GM21526 (cell line): ENCODE data around the gene RPL11.
"Not testable (repeated sequence)": the region's sequence is repeated elsewhere in the genome, so short reads cannot be mapped to it uniquely, and the experiment has no call there.

Experiments used
- ATAC-seq: cut with Tn5 transposase; IDR thresholded peaks from one replicate; pipeline ENCODE4 v1.9.1; 2021; ENCODE audit warnings: moderate library complexity; ENCODE audit not compliant: unreplicated experiment, low FRiP score

RPL11 gene

DNA sequence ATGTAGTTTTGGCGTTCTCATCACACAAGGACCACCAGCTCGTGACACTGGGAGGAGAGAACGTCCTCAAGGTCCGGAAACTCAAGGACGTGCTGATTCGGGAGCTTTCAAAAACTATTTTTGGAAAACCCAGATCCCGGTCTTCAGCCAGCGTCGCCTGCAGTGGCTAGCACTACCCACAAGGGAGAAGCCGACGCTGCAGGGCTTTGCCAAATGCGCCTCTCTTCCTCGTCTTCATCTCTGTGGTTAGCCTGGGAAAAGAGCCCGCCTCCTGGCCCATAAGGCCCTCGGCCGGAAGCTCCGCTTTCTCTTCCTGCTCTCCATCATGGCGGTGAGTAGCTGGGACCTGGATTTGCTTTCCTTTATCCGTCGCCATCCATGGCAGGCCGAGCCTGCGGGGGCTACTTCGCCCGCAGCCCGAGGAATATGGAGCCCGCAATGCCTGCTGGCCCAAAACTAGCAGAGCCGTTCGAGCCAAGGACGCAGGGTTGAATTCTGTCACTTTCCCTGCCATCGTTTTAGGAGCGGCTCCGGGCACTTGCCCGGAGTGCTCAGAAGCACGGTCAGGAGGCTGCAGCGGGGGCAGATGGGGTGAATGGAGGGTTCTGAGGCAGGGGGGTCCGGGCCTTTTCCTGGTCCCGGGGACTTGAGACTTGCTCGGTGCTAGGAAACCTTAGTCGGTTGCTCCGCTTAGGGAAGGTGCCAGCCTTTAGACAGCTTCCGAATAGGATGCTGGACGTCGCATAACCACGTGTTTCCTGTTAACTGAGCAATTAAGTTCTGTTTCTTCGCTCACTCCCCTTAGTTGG, at the start of gene RPL11:
Gene RPL11 (plus strand): TSS at position 308 of the 809 bp plus-strand sequence. CDS start 18 bp downstream, at position 326.
- ATAC-seq = peak; percentile 84

DNA sequence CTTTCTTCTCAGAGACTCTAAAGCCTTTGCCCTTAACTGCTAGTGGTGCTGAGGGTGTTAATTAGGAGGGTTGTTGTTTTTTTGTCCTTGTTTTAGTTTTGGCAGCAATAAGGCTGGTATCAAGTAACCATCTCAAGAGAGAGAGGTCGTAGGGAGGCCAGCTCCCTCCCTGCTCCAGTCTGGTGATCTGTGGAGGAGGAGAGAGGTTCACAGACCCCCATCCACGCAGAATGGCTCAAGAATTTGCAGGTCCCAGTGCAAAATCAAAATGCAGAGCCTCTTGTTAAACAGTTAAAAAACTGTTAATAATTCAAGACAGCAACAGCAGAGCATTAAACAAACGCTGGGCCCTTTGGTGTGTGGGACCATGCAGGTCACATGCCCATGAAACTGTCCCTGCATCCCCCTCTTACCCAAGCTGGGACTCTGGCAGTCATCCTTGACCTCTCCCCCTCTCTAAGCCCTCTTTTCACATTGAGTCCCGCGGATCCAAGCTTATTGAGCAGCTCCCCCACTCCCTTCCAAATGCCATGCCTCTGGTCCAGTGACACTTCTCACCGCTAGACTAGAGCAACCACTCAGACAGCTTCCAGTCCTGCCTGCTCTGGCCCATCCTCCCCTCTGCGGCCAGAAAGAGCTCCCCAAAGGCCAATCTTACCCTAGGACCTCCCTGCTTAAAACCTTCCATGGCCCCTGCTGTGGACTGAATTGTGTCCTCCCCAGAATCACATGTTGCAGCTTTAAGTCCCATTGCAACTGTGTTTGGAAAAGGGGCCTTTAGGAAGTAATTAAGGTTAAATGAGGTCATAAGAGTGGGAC, 47.7 kb upstream of the RPL11 start:
- ATAC-seq = no peak

DNA sequence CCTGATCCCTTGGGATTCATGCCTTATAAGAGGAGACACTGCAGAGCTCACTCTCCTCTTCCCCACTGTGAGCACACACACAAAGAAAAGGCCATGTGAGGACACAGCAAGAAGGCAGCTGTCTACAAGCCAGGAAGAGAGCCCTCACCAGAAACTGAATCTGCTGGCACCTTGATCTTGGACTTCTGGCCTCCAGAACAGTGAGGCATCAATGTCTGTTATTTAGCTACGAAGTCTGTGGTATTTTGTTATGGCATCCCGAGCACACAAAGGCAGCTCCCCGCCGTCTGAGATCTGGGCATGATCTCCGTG, 47.1 kb upstream of the RPL11 start:
- no peak for ATAC-seq

DNA sequence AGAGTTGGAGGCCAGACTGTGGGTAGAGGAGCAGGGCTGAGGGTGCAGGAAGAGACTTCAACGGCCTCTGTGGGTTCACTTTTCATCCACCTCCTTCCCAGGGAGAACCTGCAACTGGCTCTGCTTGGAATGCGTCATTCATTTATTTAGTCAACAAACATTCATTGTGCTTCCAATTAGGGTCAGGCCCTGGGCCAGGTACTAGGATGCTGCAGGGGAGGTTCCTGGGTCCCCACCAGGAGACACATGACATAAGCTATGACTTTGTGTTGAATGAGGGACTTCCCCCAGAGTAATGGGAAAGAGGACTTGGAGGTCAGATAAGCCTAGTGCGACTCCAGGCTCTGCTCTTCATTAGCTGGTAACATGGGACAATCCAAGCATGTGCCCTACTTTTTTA, 46.3 kb upstream of the RPL11 start:
- no peak for ATAC-seq

DNA sequence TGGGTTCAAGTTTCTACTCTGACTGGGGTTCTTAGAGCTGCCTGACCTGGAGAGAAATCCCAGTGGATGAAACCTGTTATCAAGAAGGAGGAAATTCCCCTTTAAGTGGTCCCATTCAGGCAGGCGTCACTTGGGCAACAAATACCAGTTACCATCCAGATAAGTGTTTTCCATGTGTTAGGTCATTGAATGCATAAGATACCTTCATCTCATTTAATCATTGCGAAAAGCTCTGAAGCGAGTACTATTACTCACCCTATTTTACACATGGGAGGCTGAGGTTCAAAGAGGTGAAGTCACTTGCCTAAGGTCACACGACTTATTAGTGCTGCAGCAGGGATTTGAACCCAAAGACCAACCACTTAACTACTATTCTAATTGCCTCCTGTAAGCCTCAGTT, 45.5 kb upstream of the RPL11 start:
- ATAC-seq = no peak

DNA sequence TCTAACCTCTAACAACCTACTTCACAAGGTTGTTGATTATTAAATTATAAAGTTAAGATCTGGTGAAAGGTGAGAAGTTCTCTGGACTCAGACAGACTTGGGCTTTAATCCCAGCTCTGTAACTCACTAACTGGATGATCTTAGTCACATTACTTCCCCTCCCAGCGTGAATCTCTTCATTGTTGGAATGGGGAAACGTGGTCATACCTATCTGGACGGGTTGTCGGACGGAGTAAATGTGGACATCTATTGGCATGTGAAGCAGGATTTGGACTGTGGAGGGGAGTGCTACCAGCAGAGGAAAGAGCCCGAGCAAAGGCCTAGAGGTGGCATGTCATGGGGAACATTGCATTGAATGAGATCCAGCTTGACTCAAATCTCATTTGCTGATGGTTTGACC, 45.1 kb upstream of the RPL11 start:
- ATAC-seq = no peak

DNA sequence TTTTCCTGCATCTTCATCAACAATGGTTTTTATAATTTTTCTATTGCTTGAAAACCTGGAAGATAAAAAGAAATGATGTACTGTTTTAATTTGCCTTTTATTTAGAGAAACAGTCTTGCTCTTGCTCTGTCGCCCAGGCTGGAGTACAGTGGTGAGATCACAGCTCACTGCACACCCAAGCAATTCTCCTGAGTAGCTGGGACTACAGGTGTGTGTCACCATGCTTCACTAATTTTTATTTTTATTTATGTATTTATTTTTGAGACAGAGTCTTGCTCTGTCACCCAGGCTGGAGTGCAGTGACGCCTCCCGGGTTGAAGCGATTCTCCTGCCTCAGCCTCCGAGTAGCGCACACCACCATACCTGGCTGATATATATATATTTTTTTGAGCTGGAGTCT, 43.0 kb upstream of the RPL11 start:
- ATAC-seq = no peak

DNA sequence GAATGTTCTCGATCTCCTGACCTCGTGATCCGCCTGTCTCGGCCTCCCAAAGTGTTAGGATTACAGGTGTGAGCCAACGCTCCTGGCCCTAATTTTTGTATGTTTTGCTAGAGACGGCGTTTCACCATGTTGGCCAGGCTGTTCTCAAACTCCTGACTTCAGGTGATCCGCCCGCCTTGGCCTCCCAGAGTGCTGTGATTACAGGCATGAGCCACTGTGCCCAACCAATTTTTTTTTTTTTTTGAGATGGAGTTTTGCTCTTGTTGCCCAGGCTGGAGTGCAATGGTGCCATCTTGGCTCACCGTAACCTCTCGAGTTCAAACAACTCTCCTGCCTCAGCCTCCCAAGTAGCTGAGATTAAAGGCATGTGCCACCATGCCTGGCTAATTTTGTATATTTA, 42.4 kb upstream of the RPL11 start:
- ATAC-seq = not testable (repeated sequence)

DNA sequence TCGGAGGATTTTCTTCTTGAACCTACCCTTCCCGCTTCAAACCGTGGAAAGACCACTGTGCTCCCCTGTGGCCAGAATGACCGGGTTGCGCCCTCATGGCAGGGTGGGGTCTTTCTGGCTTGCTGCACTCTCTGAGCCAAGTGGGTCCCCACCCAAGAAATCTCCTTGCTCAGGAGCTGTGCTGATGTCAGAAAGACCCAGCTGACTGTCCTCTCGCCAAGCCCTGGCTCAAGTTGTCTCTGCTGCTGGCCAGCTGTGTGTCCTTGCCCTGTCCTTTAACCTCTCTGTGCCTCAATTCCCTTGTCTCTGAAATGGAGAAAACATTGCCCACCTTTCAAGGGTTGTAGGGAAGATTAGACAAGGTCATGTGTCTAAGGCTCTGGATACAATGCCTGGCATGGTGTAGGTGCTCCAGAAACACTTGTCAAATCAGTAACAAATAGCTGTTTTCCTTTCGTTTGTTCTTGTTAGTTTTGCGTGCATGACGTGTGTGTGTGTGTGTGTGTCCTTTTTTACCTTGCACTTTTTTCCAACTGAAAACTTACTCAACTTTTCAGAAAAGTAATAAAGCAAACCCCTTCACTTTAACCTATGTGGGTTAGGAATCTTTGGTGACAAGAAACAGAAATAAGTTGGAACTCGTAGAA, 41.1 kb upstream of the RPL11 start:
- no peak for ATAC-seq

DNA sequence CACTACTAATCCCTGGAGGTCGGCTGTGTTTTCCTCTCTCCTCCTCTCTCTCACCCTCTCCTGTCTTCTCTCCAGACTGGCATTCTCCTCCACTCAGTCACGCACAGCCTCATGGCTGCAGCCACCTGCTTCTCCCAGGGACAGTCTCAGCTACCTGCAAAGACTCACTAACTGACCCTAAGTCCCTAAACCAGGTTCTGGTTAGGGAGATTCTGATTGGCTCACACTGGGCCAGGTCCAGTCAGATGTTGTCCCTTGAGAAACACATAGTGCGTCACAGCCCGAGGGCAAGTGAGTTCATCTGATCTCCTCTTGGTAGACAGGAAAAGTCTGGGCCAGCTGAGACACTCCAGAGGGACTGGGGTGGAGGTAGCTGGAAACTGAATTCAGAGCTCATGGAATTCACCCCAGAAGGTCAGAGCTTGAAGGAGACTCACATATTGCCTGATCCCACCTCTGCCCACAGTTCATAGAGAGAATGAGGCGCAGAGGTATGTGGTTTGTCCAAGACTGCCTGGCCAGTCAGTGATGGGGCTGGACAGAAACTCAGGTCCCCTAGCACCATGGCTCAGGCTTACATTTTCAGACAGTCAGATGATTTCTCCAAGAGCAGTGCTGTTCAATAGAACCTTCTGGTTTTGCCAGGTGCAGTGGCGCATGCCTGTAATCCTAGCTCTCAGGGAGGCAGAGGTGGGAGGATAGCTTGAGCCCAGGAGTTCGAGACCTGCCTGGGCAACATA, 40.4 kb upstream of the RPL11 start:
- no peak for ATAC-seq

DNA sequence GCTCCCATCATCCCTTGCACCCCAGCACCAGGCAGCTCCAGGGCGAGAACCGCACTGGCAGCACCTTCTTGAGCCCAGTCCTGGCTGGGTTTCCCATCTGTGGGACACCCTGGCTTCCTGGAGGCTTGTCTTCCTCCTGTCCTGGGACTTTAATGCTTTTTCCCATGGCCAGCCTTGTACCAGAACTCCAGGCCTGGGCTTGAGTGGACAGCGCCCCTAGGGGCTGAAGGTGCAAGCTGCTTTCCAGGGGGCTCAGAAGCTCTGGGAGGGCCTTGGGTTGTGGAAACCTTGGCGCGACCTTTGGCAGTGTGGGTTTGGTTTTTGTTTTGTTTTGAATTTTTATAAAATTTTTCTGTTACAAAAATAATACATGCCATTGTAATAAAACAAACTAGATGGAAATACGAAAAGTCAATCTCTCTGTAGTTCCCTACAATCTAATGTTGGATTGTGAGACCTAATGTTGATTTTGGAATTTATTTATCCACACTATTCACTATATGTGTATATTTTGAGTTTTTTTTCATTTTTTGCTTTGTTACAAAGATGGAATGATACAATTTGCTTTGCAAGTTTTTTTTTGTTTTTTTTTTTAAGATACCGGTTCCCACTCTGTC, 33.8 kb upstream of the RPL11 start:
- ATAC-seq = no peak

DNA sequence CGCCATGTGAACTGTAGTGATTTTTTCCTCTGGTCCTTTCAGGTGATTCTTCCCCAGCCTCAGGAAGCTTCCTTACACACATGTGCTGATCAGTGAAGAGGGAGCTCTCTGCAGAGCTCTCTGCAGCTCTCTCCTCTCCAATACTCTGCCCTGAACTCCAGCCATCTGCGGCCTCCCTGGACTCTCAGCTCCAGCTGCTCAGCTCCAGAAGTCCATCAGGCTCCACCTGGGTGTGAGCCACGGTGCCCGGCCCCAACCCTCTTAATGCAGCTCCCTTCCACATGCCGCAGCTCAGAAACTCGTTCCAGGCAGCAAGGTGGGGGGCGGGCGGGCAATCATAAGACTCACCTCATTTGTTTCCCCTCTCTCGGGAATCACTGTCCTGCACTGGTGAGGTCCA, 30.9 kb upstream of the RPL11 start:
- no peak for ATAC-seq

DNA sequence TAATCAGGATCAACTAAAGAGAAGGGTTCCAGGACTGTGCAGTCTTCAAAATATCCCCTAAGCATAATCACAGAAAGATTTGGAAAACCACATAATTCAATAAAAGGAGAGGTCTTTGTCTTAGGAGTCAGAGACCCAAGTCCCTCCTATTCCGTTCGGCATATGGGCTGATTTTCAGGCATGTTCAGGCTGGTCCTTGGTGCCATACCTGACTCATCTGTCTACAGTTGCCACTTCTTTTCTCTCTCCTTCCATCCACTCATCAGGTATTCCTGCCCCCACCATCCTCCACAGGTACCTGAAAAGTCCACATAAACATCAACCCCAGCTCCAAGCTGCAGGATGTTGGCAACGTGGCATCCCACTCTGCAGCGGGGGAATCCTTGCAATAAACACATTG, 29.7 kb upstream of the RPL11 start:
- ATAC-seq = no peak

DNA sequence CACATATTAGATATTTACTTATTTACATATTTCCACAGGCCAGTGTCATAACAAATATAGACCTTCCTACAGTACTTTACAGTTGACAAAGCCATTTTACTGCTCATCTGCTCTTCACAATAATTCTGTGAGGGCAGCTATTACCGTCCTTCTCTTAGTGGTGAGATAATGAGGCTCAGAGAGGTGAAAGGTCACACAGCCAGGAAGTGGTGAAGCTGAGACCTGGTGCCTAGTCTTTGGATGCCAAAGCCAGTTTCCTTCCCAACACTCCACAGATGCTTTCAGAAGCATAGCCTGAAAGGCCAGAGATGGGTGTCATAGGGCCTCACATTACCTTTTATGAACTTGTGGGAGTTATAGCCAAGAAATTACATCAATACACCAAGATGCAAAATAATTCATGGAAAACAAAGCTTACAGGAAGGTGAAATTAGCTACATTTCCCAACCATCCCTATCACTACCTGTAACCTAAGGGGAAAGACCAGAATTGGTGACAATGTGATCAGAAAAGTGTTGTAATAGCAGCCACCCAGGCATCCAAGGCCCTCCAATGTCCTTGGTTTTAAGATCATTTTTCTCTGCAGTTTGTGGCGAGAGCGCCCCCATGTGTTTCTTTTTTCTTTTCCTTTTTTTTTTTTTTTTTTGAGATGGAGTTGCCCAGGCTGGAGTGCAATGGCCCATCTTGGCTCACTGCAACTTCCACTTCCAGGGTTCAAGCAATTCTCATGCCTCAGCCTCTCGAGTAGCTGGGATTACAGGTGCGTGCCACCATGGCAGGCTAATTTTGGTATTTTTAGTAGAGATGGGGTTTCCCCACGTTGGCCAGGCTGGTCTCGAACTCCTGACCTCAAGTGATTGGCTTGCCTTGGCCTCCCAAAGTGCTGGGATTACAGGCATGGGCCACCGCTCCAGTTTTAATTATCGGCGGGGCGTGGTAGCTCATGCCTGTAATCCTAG, 26.5 kb upstream of the RPL11 start:
- ATAC-seq = no peak

DNA sequence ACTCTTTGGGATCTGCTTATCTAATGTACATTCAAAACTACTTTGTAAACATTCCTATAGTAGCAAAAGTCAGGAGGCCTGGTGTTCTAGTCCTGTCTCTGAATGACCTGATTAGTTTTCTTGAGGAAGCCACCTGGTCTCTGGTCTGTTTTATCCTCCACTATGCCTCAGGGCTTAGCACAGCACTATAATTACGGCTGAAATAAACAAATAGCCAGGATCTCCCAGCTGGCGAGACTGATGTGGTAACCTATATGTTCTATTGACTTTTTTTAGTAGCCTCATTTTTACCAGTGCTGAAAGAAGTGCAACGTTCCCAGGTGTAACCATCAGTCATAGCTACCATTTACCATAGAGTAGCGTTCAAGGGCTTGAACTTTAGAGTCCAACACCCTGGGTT, 24.2 kb upstream of the RPL11 start:
- no peak for ATAC-seq

DNA sequence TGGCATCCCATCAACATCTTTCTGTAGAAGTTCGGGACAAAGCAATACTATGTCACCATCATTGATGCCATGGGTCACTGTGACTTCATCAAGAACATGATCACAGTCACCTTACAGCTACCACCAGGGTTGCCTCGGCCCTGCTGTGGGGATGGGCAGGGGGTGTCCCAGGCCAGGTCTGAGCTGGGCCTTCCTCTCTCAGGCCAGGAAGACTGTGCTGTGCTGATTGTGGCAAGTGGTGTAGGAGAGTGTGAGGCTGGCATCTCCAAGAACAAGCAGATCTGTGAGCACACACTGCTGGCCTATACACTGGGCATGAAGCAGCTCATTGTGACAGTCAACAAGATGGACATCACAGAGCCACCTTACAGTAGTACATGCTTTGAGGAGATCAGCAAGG, 20.9 kb upstream of the RPL11 start:
- ATAC-seq = no peak

DNA sequence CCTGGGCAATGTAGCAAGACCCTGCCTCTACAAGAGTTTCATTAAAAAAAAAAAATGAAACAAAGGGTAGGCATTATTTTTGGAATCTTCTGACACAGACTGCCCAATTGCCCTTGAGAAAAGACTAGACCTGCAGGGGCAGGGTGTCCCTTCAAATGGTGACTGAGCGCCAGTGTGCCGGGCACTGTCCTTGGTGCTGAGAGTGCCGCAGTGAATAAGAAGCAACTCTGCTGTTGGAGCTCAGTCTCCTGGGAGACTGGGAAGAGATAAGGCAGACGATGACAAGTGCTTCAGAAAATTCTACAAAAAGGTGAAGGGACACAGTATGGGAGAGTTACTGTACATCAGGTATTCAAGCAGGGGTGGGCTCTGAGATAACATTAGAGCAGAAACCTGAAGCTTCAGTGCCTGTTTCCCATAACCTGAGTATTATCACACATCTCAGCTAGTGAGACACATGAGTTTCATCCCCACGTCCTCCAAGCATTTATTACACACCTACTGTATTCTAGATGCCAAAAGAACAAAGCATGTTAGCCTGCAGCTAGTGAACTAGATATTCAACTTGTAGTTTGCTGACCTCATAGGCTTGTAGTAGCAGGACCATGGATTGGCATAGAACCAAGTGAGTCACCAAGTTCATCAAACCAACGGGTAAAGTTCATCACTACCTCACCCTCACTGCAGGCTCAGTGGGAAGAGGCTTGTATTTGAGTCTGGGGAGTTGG, 18.4 kb upstream of the RPL11 start:
- ATAC-seq = no peak

DNA sequence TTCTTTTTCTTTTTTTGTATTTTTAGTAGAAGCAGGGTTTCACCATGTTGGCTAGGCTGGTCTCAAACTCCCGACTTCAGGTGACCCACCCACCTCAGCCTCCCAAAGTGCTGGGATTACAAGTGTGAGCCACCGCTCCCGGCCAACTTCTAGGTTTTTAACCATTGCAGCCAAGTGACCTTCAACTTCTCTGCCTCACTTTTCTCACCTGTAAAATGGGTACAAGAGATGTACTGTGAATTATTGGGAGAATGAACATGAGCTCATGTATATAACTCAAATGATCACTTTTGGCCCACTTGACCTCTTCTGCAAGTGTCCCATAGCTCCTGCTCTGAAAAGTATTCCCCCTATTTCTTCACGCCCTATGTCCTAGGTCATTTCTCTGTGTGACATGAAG, 11.8 kb upstream of the RPL11 start:
- ATAC-seq = no peak

DNA sequence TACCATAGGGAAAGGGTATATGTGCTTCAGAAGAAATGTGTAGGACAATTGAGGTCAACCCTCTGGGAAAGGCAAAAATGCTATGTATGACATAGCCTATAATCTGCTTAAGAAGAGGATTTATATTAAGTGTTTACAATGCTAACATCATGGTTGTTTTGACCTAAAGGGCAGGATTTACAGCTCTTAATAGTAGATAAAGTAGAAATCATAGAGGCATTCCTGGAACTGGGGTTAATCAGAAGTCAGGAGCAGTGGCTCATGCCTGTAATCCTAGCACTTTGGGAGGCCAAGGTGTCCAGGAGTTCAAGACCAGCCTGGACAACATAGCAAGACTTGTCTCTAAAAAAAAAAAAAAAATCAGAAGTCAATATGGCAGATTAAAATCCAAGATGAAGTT, 8.7 kb upstream of the RPL11 start:
- ATAC-seq = no peak
